ENCODE results near the gene ATP4A.

Gene ATP4A

DNA sequence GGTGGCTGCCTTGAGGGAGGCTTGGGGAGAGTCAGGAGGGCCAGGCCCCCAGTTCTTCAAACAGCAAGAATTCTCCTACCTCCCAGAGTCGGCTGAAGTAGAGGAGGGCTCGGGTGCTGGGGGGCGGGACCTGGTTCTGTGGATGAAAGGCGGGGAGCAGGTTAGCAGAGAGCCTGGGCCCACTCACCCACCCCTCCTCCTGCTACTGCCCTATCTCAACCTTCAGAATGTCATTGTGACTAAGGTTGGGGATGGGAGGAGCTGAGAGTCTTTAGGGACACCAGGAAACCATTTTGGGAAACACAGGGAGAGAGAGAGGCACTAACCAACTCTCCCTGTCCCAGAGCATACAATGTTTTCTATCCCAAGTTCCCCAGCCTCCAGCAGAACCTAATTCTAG is 60.7 kb downstream of the ATP4A start:
- TF ChIP-seq, protein P1, sequence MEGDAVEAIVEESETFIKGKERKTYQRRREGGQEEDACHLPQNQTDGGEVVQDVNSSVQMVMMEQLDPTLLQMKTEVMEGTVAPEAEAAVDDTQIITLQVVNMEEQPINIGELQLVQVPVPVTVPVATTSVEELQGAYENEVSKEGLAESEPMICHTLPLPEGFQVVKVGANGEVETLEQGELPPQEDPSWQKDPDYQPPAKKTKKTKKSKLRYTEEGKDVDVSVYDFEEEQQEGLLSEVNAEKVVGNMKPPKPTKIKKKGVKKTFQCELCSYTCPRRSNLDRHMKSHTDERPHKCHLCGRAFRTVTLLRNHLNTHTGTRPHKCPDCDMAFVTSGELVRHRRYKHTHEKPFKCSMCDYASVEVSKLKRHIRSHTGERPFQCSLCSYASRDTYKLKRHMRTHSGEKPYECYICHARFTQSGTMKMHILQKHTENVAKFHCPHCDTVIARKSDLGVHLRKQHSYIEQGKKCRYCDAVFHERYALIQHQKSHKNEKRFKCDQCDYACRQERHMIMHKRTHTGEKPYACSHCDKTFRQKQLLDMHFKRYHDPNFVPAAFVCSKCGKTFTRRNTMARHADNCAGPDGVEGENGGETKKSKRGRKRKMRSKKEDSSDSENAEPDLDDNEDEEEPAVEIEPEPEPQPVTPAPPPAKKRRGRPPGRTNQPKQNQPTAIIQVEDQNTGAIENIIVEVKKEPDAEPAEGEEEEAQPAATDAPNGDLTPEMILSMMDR (IDR thresholded peaks at IDR 0.05; ENCODE audit: insufficient read depth, low read length, missing control alignments), result no peak
- no peak for DNase-seq (ENCODE audit: low read depth, low spot score)
- H3K4me3 ChIP-seq (ENCODE audit: low read depth, low read length), result no peak overlapping the region
- POLR2A ChIA-PET, result no interaction called here
- CTCF ChIA-PET, result interaction anchor here (0.8 to 2.3 kb wide), 5 partner anchors 7 to 46 kb away, joined by 3 to 11 read pairs (median 3); no protein-coding TSS in a partner anchor

DNA sequence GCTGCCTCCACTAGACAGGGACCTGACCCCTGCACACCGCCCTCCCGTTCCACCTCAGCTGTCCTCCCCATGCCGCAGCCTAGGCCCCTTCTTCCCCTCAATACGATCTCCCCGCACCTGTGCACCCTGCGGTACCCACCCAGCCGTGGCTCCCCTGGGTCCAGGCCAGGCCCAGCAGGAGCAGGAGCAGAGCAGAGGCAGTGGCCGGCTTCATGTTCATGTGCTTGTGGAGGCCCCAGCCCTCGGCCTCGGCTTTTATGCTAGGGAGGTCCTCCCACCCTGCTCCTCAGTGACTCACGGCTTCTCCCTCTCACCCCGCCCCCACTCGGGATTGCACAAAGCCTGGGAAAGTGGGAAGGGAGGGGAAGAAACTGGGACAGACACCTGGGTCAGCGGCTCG is 61.8 kb downstream of the ATP4A start:
- no peak for DNase-seq (ENCODE audit: low read depth, low spot score)

DNA sequence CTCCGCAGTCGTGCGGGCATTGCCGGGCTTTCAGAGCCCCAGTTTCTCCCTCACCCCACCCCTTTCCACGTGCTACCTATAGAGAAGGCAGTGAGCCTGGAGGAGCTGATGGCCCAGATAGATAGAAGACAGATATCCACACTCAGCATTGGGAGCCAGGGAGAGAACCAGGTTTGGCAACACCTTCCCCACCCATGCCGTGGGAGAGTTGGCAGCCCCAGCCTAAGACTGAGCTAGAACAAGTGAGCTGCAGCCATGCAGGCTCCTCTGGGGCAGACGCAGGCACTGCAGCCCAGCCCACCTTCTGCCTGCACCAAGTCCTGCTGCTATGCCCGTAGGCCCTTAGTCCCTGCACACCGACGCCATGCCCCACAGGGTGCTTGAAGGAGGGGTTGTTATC is 62.8 kb downstream of the ATP4A start:
- ChIA-PET CTCF (interaction anchor here (2.3 kb wide), 1 partner anchor 9 kb away, joined by 11 read pairs; no protein-coding TSS in a partner anchor), POLR2A (no interaction called here)
- TF ChIP-seq, protein P1 (IDR thresholded peaks at IDR 0.05; ENCODE audit: insufficient read depth, low read length, missing control alignments), result no peak

More for the DNA sequence above, 61.8 kb downstream of the ATP4A start:
- TF ChIP-seq, protein P1 (IDR thresholded peaks at IDR 0.05; ENCODE audit: insufficient read depth, low read length, missing control alignments), result no peak
- H3K4me3 ChIP-seq (ENCODE audit: low read depth, low read length), result no peak overlapping the region
- ChIA-PET CTCF (interaction anchor here (2.3 kb wide), 1 partner anchor 8 kb away, joined by 11 read pairs; no protein-coding TSS in a partner anchor), POLR2A (no interaction called here)

More for the DNA sequence above, 62.8 kb downstream of the ATP4A start:
- DNase-seq (ENCODE audit: low read depth, low spot score), result no peak
- no peak overlapping the region for H3K4me3 ChIP-seq (ENCODE audit: low read depth, low read length)
